Transverse colon (tissue), 3 donors: ENCODE data around the gene CARM1.

ENCODE experiments used
- CTCF ChIP-seq, 5 experiments: fragments of 200-600 bp in 3 of 5; fragments of 450-650 bp in 2 of 5; sonication (generic) in 3 of 5; IDR thresholded peaks; 1 replicate in 2 of 5; 2 replicates in 3 of 5; pipeline ENCODE4 v1.5.1; 2016 to 2017; ENCODE audit warnings: antibody characterized with exemption in 5 of 5, inconsistent platforms in 3 of 5, mild to moderate bottlenecking in 2 of 5, moderate library complexity in 1 of 5
- EP300 ChIP-seq: sonication (generic); formaldehyde crosslinking; IDR thresholded peaks from one replicate; pipeline ENCODE4 v1.6.1; 2017; ENCODE audit warnings: antibody characterized with exemption, low read depth
- POLR2A ChIP-seq: fragments of 450-650 bp; IDR thresholded peaks from one replicate; pipeline ENCODE4 v1.6.1; 2016; ENCODE audit warnings: antibody characterized with exemption, mild to moderate bottlenecking, moderate library complexity

GRCh38 chr19:10919352-10920287, 48.3 kb downstream of the CARM1 start:
- TF ChIP-seq CTCF (IDR thresholded peaks at IDR 0.05) (no peak), EP300 (no peak), POLR2A (no peak)
